Large intestine (tissue), 3 donors: ENCODE results near the gene ZSCAN18. TPM values are rescaled to one million over a fixed set of nuclear protein-coding genes. Genes with fewer than 3 reads are reported as not detected.

Experiments
- DNase-seq, 2 donors: peaks; one replicate each; pipeline versions ENCODE4 v3.0.0 to v3.0.0-alpha.2; 2013
- H3K27ac ChIP-seq: one replicate; pipeline ENCODE4 v1.5.1; 2013; ENCODE audit warnings: low read length
- H3K27me3 ChIP-seq: 2 replicates; pipeline ENCODE4 v1.6.1; 2013; ENCODE audit warnings: low read length; ENCODE audit not compliant: control insufficient read depth, insufficient read depth
- H3K36me3 ChIP-seq: 2 replicates; pipeline ENCODE4 v1.6.1; 2013; ENCODE audit warnings: low read length; ENCODE audit not compliant: control insufficient read depth, insufficient read depth
- H3K4me1 ChIP-seq: one replicate; pipeline ENCODE4 v1.6.1; 2013; ENCODE audit warnings: low read length; ENCODE audit not compliant: control insufficient read depth, insufficient read depth
- H3K4me3 ChIP-seq: one replicate; pipeline ENCODE4 v1.5.1; 2013; ENCODE audit warnings: low read length
- H3K9me3 ChIP-seq: one replicate; pipeline ENCODE4 v1.6.1; 2013; ENCODE audit warnings: mild to moderate bottlenecking, low read depth, low read length, moderate library complexity; ENCODE audit not compliant: control insufficient read depth
- WGBS: methylation state at CpG from one replicate; pipeline ENCODE4 v1.1.5; 2013; ENCODE audit warnings: low lambda C conversion rate; ENCODE audit not compliant: insufficient coverage; 5-methylcytosine and 5-hydroxymethylcytosine counted together
- polyA plus RNA-seq: library from polyadenylated mRNA; unstranded; fragments of 120-200 nt; gene quantifications from one replicate; pipeline ENCODE4 v1.2.1, GENCODE V29; 2013

The ZSCAN18 gene
- polyA plus RNA-seq, 1 donor: 67.9 TPM

- WGBS: 100% methylated on average over 3 of the region's 26 CpGs
- Histone ChIP-seq H3K4me3 (no peak overlapping the region), H3K4me1 (no peaks in the 10 kb centered on the region), H3K27me3 (no peaks in the 10 kb centered on the region), H3K36me3 (no peaks in the 10 kb centered on the region), H3K9me3 (peaks cover 79% of the 10 kb centered on the region), H3K27ac (no peak overlapping the region)
- DNase-seq: no peak
Observed at GRCh38 chr19:58044886-58045285, 53.1 kb downstream of the ZSCAN18 start.

GRCh38 chr19:58044391-58044790 is 53.6 kb downstream of the ZSCAN18 start:
- DNase-seq: no peak
- Histone ChIP-seq H3K27ac (no peak overlapping the region), H3K4me1 (no peaks in the 10 kb centered on the region), H3K9me3 (peaks cover 74% of the 10 kb centered on the region), H3K4me3 (no peak overlapping the region), H3K36me3 (no peaks in the 10 kb centered on the region), H3K27me3 (no peaks in the 10 kb centered on the region)
- WGBS: 93% methylated on average over 2 of the region's 42 CpGs

DNA sequence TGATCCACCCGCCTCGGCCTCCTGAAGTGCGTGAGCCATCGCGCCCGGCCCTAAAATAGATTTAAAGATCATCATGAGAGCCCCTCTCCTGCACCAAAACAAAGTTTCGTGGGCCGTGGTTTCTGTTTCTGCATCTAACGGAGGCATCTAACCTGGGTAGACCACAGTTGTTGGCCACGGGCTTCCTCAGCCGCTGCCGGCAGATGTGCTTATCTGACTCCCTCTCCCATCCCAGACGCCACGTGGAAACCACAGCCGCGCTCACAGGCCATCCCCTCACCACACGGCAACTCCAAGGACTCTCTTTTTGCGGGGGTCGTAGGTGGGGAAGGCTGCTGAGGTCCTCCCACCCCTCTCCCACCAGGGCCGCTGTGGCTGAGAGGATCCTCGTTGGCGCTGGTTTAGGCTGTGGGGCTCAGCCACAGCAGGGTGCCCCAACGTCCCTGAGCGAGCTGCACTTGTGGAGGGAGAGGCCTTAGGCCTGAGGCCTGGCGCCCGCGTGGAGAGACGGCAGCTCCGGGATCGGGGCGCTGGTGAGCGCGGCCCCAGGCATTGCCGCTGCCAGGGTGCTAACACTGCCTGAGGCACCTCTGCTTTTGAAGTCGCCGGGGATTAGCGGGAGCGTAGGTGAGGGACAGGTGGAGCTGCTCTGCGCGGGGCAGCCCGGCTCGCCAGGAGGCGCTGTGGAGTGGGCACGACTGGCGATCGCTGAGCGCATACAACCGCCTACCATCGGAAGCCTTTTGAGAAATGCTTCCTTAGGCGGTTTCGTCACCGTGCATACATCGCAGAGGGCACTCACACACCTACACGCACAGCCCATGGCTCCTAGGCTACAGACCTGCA is 55.3 kb downstream of the ZSCAN18 start:
- Histone ChIP-seq H3K4me3 (no peak overlapping the region), H3K4me1 (no peaks in the 10 kb centered on the region), H3K27ac (no peak overlapping the region), H3K9me3 (peaks cover 74% of the 10 kb centered on the region), H3K36me3 (no peaks in the 10 kb centered on the region), H3K27me3 (peaks cover 3% of the 10 kb centered on the region)
- WGBS: no CpG with 5 or more reads among the region's 54 CpGs
- no peak for DNase-seq

DNA sequence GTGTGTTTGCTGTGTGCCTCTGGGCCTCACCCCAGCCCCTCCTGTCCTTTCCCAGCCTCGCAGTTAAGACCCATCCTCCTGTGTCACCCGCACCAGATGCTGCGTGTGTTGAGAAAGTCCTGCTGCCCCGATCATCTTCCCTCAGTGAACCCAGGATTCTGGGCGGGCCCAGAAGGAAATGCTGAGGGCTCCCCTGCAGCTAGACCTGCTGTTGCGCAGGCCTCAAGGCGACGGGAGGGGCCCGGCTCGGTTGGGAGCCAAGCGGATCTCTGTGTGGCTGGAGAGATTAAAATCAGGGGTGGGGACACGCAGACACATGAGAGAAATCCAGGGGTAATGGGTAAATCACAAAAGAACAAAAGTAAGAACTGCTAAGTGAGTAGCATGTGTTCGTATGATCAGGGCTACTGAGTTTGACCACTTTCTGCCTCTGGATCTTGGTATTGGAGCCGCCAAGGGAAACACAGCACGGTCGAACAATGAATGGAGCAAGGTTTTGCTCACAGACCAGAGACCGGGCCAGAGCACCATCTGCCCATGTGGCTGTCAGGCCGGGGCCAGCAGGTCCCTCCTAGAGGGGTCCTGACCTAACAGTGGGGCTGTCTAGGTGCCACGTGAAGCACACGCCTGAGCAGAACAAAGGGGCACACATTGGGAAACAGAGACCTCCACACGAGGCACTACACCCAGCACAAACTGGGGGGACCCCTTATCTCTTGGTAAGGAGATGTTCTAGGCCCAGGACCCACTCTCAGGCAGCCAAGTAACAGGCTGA is 57.1 kb downstream of the ZSCAN18 start:
- WGBS: 71% methylated on average over 1 of the region's 21 CpGs
- H3K9me3 ChIP-seq: peaks cover 58% of the 10 kb centered on the region
- no peak overlapping the region for H3K27ac ChIP-seq
- DNase-seq: no peak
- no peaks in the 10 kb centered on the region for H3K4me1 ChIP-seq
- H3K27me3 ChIP-seq: peaks cover 3% of the 10 kb centered on the region
- H3K4me3 ChIP-seq: no peak overlapping the region
- no peaks in the 10 kb centered on the region for H3K36me3 ChIP-seq

DNA sequence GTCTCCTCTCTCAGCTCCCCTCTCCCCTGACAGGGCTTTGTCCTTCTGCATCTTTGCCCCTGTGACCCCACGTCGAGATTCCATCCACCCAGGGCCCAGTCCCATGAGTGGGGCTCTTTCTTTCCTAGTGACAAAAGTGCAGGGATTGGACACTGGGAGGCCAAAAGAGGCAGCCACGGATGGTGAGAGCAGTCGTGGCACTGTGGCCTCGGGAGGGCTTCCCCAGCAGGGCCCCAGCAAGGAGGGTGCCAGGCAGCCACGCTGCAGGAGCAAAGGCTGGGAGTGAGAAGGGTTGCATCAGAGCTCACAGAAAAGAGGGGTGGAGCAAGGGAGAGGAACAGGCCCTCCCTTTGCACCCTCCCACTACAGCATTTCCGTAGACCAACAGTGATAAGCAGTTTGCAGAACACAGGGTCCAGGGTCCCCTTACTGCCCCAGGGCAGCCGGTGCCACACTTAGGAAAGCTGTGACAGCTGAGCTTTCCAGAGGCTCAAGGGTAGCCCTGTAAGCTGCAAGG is 59.3 kb downstream of the ZSCAN18 start:
- peaks cover 3% of the 10 kb centered on the region for H3K27me3 ChIP-seq
- no peak overlapping the region for H3K4me3 ChIP-seq
- no CpG with 5 or more reads among the region's 8 CpGs for WGBS
- H3K27ac ChIP-seq: no peak overlapping the region
- no peaks in the 10 kb centered on the region for H3K4me1 ChIP-seq
- peak; percentile 32 to 72 for DNase-seq
- H3K36me3 ChIP-seq: no peaks in the 10 kb centered on the region
- peaks cover 37% of the 10 kb centered on the region for H3K9me3 ChIP-seq

DNA sequence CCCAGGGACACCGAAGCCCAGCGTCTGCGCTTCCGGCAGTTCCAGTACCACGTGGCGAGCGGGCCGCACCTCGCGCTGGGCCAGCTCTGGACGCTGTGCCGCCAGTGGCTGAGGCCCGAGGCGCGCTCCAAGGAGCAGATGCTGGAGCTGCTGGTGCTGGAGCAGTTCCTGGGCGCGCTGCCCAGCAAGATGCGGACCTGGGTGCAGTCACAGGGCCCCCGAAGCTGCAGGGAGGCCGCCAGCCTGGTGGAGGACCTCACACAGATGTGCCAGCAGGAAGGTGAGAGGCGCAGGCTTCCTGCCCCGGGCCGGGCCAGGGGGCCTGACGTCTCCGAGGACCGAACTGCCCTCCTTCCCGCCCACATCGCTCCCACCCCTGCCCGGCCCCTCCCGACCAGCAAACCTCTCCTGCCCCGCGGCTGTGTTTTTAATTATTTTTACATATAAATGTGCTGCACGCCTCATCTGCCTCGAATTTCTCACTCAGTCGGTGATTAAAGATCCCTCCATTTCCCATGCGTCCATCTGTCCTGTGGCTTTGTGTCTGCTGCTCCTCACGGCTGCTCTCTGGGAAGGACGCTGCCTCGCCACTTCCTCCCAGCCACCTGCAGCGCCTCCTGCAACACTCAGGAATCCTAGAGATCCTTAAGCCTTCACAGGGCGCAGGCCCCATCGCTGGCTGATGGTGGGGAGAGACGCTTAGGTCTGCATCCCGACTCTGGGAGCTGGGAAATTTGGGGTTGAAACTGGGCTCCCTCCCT is 59.9 kb downstream of the ZSCAN18 start:
- peaks cover 31% of the 10 kb centered on the region for H3K9me3 ChIP-seq
- no peak overlapping the region for H3K27ac ChIP-seq
- no peak for DNase-seq
- WGBS: 80% methylated on average over 1 of the region's 44 CpGs
- peaks cover 7% of the 10 kb centered on the region for H3K27me3 ChIP-seq
- no peaks in the 10 kb centered on the region for H3K36me3 ChIP-seq
- no peak overlapping the region for H3K4me3 ChIP-seq
- peaks cover 3% of the 10 kb centered on the region for H3K4me1 ChIP-seq

- no peak for DNase-seq
- no peaks in the 10 kb centered on the region for H3K36me3 ChIP-seq
- H3K27me3 ChIP-seq: peaks cover 7% of the 10 kb centered on the region
- no peak overlapping the region for H3K4me3 ChIP-seq
- no peak overlapping the region for H3K27ac ChIP-seq
- peaks cover 4% of the 10 kb centered on the region for H3K4me1 ChIP-seq
- peaks cover 14% of the 10 kb centered on the region for H3K9me3 ChIP-seq
- WGBS: no CpG with 5 or more reads among the region's 8 CpGs
Observed at GRCh38 chr19:58035863-58036262, 62.2 kb downstream of the ZSCAN18 start.

DNA sequence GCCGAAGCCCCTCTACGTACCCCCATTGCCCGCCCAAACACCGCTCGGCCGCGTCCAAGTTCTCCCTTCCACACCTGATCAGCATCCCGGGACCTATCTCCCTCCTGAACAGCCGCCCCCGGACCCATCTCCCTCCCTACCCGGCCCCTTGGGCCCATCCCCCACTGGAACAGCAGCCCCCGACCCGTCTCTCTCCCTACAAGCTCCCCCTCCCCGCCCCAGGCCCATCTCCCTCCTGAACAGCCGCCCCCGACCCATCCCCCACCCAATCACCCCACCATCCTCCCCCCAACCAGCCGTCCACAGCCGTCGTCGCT is 63.6 kb downstream of the ZSCAN18 start:
- peaks cover 7% of the 10 kb centered on the region for H3K27me3 ChIP-seq
- H3K4me3 ChIP-seq: peak overlapping the region; percentile 33
- no CpG with 5 or more reads among the region's 20 CpGs for WGBS
- no peak for DNase-seq
- H3K27ac ChIP-seq: no peak overlapping the region
- no peaks in the 10 kb centered on the region for H3K36me3 ChIP-seq
- H3K9me3 ChIP-seq: peaks cover 6% of the 10 kb centered on the region
- peaks cover 4% of the 10 kb centered on the region for H3K4me1 ChIP-seq
